Astrocyte (in vitro differentiated cells and primary cell): ENCODE measurements around the gene ORMDL3.

ENCODE experiments used
- CTCF ChIP-seq: IDR thresholded peaks from 2 replicates; pipeline ENCODE4 v1.5.1; 2011; ENCODE audit warnings: low read depth, mild to moderate bottlenecking, inconsistent platforms, low read length, moderate library complexity; ENCODE audit not compliant: insufficient read depth
- EZH2 ChIP-seq: IDR thresholded peaks from 2 replicates; pipeline ENCODE4 v1.6.1; 2012; ENCODE audit warnings: mild to moderate bottlenecking, low read length, inconsistent platforms; ENCODE audit not compliant: insufficient read depth

GRCh38 chr17:39944393-39944711 lies 17.0 kb upstream of the ORMDL3 start:
- no peak for TF ChIP-seq CTCF
- no peak for TF ChIP-seq EZH2
